SK-N-MC (cell line): ENCODE data around the gene DMXL2.

Experiments
- EZH2 ChIP-seq: fragments of 200-600 bp; sonication (generic); IDR thresholded peaks from one replicate; pipeline ENCODE4 v1.6.1; 2017; ENCODE audit warnings: antibody characterized with exemption
- POLR2AphosphoS5 ChIP-seq: IDR thresholded peaks from 2 replicates; pipeline ENCODE4 v1.6.1; 2012; ENCODE audit warnings: mild to moderate bottlenecking, low read depth, low read length, borderline replicate concordance

GRCh38 chr15:51580982-51581381 is 41.6 kb downstream of the DMXL2 start:
- TF ChIP-seq EZH2 (no peak), POLR2AphosphoS5 (no peak)
